ENCODE measurements around the gene CFTR. TPM values are rescaled to one million over a fixed set of nuclear protein-coding genes. Genes with fewer than 3 reads are reported as not detected.

CFTR gene
- total and polyA plus RNA-seq, 2 donors (not counting 1 experiment from before 2014, with no cell fraction given) = under 0.01 to 0.25 TPM

DNA sequence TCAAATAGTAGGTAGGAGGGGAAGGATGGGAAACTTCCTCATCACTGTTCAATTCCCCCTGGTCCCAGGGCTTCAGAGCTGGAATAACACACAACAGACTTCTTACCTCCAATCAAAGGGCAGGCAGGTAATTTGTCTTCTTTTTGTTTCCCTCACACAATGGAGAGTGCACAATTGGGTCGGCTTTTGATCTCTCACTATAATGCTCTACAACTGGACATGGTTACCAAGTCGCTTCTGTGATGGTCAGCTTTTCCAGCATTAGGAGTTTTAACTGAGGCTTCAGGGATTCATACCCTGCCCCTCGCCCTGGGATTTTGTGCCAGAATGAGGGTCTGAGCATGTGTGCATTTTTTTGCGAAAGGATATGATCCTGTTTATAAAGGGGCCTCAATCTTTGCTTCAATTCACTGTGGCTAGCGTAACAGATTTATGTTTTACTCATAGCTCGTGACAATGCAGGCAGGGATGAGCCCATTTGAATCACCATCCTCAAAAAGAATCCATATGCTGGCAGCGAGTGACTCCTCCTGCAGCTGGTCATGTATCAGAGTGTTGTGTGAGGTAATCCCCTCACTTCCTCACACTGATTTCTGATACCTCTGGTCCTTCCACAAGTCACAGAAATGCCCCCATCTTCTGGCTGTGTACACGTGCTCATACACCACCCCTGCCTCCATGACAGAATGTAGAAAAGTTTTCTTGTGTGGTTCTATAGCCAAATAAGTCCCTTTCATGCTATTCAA lies 203.8 kb downstream of the CFTR start:
- Histone ChIP-seq H3K27ac (ENCODE audit: insufficient read depth, low read length) (no peak overlapping the region), H3K4me2 (ENCODE audit: extremely low read depth, insufficient read depth, low read length) (no peak overlapping the region), H3K9me3 (ENCODE audit: control insufficient read depth, insufficient read depth, low read depth, low read length) (no peaks in the 10 kb centered on the region), H3K79me2 (ENCODE audit: control insufficient read depth, insufficient read depth, low read length) (no peaks in the 10 kb centered on the region), H3K27me3 (ENCODE audit: control insufficient read depth, insufficient read depth, low read length) (no peaks in the 10 kb centered on the region), H3K36me3 (ENCODE audit: control insufficient read depth, insufficient read depth, low read length) (no peaks in the 10 kb centered on the region), H2AFZ (ENCODE audit: low read length) (no peak overlapping the region), H3K4me3 (replicated peaks in 1 of 4; ENCODE audit: control extremely low read depth in 1 of 4, insufficient read depth in 1 of 4, low read depth in 3 of 4, low read length in 4 of 4) (no peak overlapping the region), H3K4me1 (ENCODE audit: control insufficient read depth, extremely low read depth, insufficient read depth, low read length) (no peaks in the 10 kb centered on the region), H3K9ac (ENCODE audit: insufficient read depth, low read length) (no peak overlapping the region), H4K20me1 (ENCODE audit: control insufficient read depth, extremely low read depth, insufficient read depth, low read length) (no peaks in the 10 kb centered on the region)
- TF ChIP-seq CTCF (conservative IDR thresholded peaks at IDR 0.05 in 1 of 2, IDR thresholded peaks at IDR 0.05 in 1 of 2; ENCODE audit: low read depth in 1 of 2, low read length in 2 of 2) (no peak), EZH2 (IDR thresholded peaks at IDR 0.05; ENCODE audit: low read length, missing control alignments) (no peak)
- DNase-seq (ENCODE audit: low read depth in 2 of 2) = no peak

DNA sequence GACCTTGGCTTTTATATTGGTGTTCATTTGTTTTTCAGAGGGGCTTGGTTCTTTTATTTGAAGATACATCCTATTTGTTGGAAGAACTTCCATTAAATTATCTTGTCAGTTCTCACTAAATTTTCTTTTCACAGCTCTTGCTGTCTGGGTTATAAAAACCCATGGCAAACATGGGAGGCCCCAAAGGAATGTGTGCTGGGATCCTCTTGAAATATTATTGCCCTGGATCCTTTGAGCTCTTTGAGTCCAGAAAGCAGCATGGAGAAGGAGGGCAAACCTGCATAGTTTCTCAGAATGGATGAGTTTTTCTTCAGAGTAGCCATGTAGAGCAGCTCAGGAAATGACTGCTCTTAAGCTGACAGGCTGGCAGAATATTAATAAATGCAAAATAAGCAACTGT lies 206.0 kb downstream of the CFTR start:
- no peaks in the 10 kb centered on the region for H3K79me2 ChIP-seq (ENCODE audit: control insufficient read depth, insufficient read depth, low read length)
- H3K9ac ChIP-seq (ENCODE audit: insufficient read depth, low read length) = no peak overlapping the region
- no peaks in the 10 kb centered on the region for H4K20me1 ChIP-seq (ENCODE audit: control insufficient read depth, extremely low read depth, insufficient read depth, low read length)
- H3K4me2 ChIP-seq (ENCODE audit: extremely low read depth, insufficient read depth, low read length) = no peak overlapping the region
- H3K27me3 ChIP-seq (ENCODE audit: control insufficient read depth, insufficient read depth, low read length) = no peaks in the 10 kb centered on the region
- H3K36me3 ChIP-seq (ENCODE audit: control insufficient read depth, insufficient read depth, low read length) = no peaks in the 10 kb centered on the region
- no peaks in the 10 kb centered on the region for H3K4me1 ChIP-seq (ENCODE audit: control insufficient read depth, extremely low read depth, insufficient read depth, low read length)
- no peak overlapping the region for H2AFZ ChIP-seq (ENCODE audit: low read length)
- no peak overlapping the region for H3K27ac ChIP-seq (ENCODE audit: insufficient read depth, low read length)
- H3K4me3 ChIP-seq (replicated peaks in 1 of 4; ENCODE audit: control extremely low read depth in 1 of 4, insufficient read depth in 1 of 4, low read depth in 3 of 4, low read length in 4 of 4) = no peak overlapping the region
- no peak for TF ChIP-seq CTCF (conservative IDR thresholded peaks at IDR 0.05 in 1 of 2, IDR thresholded peaks at IDR 0.05 in 1 of 2; ENCODE audit: low read depth in 1 of 2, low read length in 2 of 2)
- TF ChIP-seq EZH2 (IDR thresholded peaks at IDR 0.05; ENCODE audit: low read length, missing control alignments) = no peak
- no peak for DNase-seq (ENCODE audit: low read depth in 2 of 2)
- H3K9me3 ChIP-seq (ENCODE audit: control insufficient read depth, insufficient read depth, low read depth, low read length) = no peaks in the 10 kb centered on the region

- Histone ChIP-seq H3K4me1 (ENCODE audit: control insufficient read depth, extremely low read depth, insufficient read depth, low read length) (no peaks in the 10 kb centered on the region), H3K27me3 (ENCODE audit: control insufficient read depth, insufficient read depth, low read length) (no peaks in the 10 kb centered on the region), H2AFZ (ENCODE audit: low read length) (no peak overlapping the region), H4K20me1 (ENCODE audit: control insufficient read depth, extremely low read depth, insufficient read depth, low read length) (no peaks in the 10 kb centered on the region), H3K9me3 (ENCODE audit: control insufficient read depth, insufficient read depth, low read depth, low read length) (no peaks in the 10 kb centered on the region), H3K9ac (ENCODE audit: insufficient read depth, low read length) (no peak overlapping the region), H3K36me3 (ENCODE audit: control insufficient read depth, insufficient read depth, low read length) (no peaks in the 10 kb centered on the region), H3K4me3 (replicated peaks in 1 of 4; ENCODE audit: control extremely low read depth in 1 of 4, insufficient read depth in 1 of 4, low read depth in 3 of 4, low read length in 4 of 4) (no peak overlapping the region), H3K4me2 (ENCODE audit: extremely low read depth, insufficient read depth, low read length) (no peak overlapping the region), H3K27ac (ENCODE audit: insufficient read depth, low read length) (no peak overlapping the region), H3K79me2 (ENCODE audit: control insufficient read depth, insufficient read depth, low read length) (no peaks in the 10 kb centered on the region)
- no peak for DNase-seq (ENCODE audit: low read depth in 2 of 2)
- no peak for TF ChIP-seq EZH2 (IDR thresholded peaks at IDR 0.05; ENCODE audit: low read length, missing control alignments)
- TF ChIP-seq CTCF (conservative IDR thresholded peaks at IDR 0.05 in 1 of 2, IDR thresholded peaks at IDR 0.05 in 1 of 2; ENCODE audit: low read depth in 1 of 2, low read length in 2 of 2) = no peak
Observed at GRCh38 chr7:117686311-117686935, 206.6 kb downstream of the CFTR start.

Data from fibroblast of lung (primary cell).